ENCODE data around the gene SLC35G2. TPM values are rescaled to one million over a fixed set of nuclear protein-coding genes. Genes with fewer than 3 reads are reported as not detected.

SLC35G2 gene
- polyA plus RNA-seq, 1 donor from 2014 or later: 6.8 TPM

GRCh38 chr3:136852180-136852579 is 33.3 kb downstream of the SLC35G2 start:
- H3F3A ChIP-seq (ENCODE audit: insufficient read depth, low read length, poor library complexity, severe bottlenecking): no peaks in the 10 kb centered on the region
- no peaks in the 10 kb centered on the region for H3K27me3 ChIP-seq (ENCODE audit: insufficient read depth, low read depth, low read length)
- H3K4me3 ChIP-seq (ENCODE audit: low read length): no peak overlapping the region
- no peaks in the 10 kb centered on the region for H4K20me1 ChIP-seq (ENCODE audit: insufficient read depth)
- H3K27ac ChIP-seq (ENCODE audit: low read length): no peak overlapping the region
- H3K9ac ChIP-seq (ENCODE audit: low read length): no peak overlapping the region
- peaks cover 3% of the 10 kb centered on the region for H3K9me3 ChIP-seq (ENCODE audit: low read length)
- no peaks in the 10 kb centered on the region for H3K79me2 ChIP-seq (replicated peaks; ENCODE audit: insufficient read depth, low read length)
- TF ChIP-seq RAD21 (conservative IDR thresholded peaks at IDR 0.05): no peak
- no peak for TF ChIP-seq SMC3 (conservative IDR thresholded peaks at IDR 0.05; ENCODE audit: poor library complexity)
- no peak for TF ChIP-seq TAF1 (IDR thresholded peaks at IDR 0.05; ENCODE audit: low read depth)
- TF ChIP-seq EP300 (conservative IDR thresholded peaks at IDR 0.05; ENCODE audit: poor library complexity, severe bottlenecking): no peak
- TF ChIP-seq EZH2 (IDR thresholded peaks at IDR 0.05; ENCODE audit: borderline replicate concordance, insufficient read depth, low read length, poor library complexity, severe bottlenecking): no peak
- TF ChIP-seq REST (IDR thresholded peaks at IDR 0.05; ENCODE audit: borderline replicate concordance): no peak
- no peak for TF ChIP-seq CTCF (IDR thresholded peaks at IDR 0.05; ENCODE audit: poor library complexity, severe bottlenecking)
- TF ChIP-seq MXI1 (conservative IDR thresholded peaks at IDR 0.05; ENCODE audit: poor library complexity, severe bottlenecking): no peak
- TF ChIP-seq POLR2AphosphoS5 (IDR thresholded peaks at IDR 0.05): no peak
- peaks cover 6% of the 10 kb centered on the region for H3K36me3 ChIP-seq (ENCODE audit: insufficient read depth, low read length)
- H2AFZ ChIP-seq (ENCODE audit: low read depth, low read length): no peak overlapping the region
- no peak overlapping the region for H3K4me2 ChIP-seq (ENCODE audit: low read length)
- no peaks in the 10 kb centered on the region for H3K9me2 ChIP-seq (ENCODE audit: insufficient read depth, low read length)

GRCh38 chr3:136856665-136857064 is 37.7 kb downstream of the SLC35G2 start:
- Histone ChIP-seq H3K27ac (ENCODE audit: low read length) (no peak overlapping the region), H3K9me2 (ENCODE audit: insufficient read depth, low read length) (no peaks in the 10 kb centered on the region), H3K9ac (ENCODE audit: low read length) (no peak overlapping the region), H3K9me3 (ENCODE audit: low read length) (peaks cover 3% of the 10 kb centered on the region), H2AFZ (ENCODE audit: low read depth, low read length) (no peak overlapping the region), H3K4me3 (ENCODE audit: low read length) (no peak overlapping the region), H3K27me3 (ENCODE audit: insufficient read depth, low read depth, low read length) (no peaks in the 10 kb centered on the region), H4K20me1 (ENCODE audit: insufficient read depth) (no peaks in the 10 kb centered on the region), H3K4me2 (ENCODE audit: low read length) (no peak overlapping the region), H3F3A (ENCODE audit: insufficient read depth, low read length, poor library complexity, severe bottlenecking) (no peaks in the 10 kb centered on the region), H3K36me3 (ENCODE audit: insufficient read depth, low read length) (peaks cover 6% of the 10 kb centered on the region), H3K79me2 (replicated peaks; ENCODE audit: insufficient read depth, low read length) (peaks cover 10% of the 10 kb centered on the region)
- no peak for TF ChIP-seq CTCF (IDR thresholded peaks at IDR 0.05; ENCODE audit: poor library complexity, severe bottlenecking)
- TF ChIP-seq POLR2AphosphoS5 (IDR thresholded peaks at IDR 0.05): no peak
- TF ChIP-seq MXI1 (conservative IDR thresholded peaks at IDR 0.05; ENCODE audit: poor library complexity, severe bottlenecking): no peak
- no peak for TF ChIP-seq SMC3 (conservative IDR thresholded peaks at IDR 0.05; ENCODE audit: poor library complexity)
- no peak for TF ChIP-seq RAD21 (conservative IDR thresholded peaks at IDR 0.05)
- no peak for TF ChIP-seq EZH2 (IDR thresholded peaks at IDR 0.05; ENCODE audit: borderline replicate concordance, insufficient read depth, low read length, poor library complexity, severe bottlenecking)
- TF ChIP-seq REST (IDR thresholded peaks at IDR 0.05; ENCODE audit: borderline replicate concordance): no peak
- no peak for TF ChIP-seq EP300 (conservative IDR thresholded peaks at IDR 0.05; ENCODE audit: poor library complexity, severe bottlenecking)
- TF ChIP-seq TAF1 (IDR thresholded peaks at IDR 0.05; ENCODE audit: low read depth): no peak

All from neural cell (in vitro differentiated cells).